ENCODE measurements around the gene SLC16A12.

- TF ChIP-seq, protein P1, sequence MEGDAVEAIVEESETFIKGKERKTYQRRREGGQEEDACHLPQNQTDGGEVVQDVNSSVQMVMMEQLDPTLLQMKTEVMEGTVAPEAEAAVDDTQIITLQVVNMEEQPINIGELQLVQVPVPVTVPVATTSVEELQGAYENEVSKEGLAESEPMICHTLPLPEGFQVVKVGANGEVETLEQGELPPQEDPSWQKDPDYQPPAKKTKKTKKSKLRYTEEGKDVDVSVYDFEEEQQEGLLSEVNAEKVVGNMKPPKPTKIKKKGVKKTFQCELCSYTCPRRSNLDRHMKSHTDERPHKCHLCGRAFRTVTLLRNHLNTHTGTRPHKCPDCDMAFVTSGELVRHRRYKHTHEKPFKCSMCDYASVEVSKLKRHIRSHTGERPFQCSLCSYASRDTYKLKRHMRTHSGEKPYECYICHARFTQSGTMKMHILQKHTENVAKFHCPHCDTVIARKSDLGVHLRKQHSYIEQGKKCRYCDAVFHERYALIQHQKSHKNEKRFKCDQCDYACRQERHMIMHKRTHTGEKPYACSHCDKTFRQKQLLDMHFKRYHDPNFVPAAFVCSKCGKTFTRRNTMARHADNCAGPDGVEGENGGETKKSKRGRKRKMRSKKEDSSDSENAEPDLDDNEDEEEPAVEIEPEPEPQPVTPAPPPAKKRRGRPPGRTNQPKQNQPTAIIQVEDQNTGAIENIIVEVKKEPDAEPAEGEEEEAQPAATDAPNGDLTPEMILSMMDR (conservative IDR thresholded peaks at IDR 0.05 in 1 of 2, IDR thresholded peaks at IDR 0.05 in 1 of 2; ENCODE audit: low read depth in 1 of 2, low read length in 2 of 2), result no peak
- no peak for TF ChIP-seq EZH2 (IDR thresholded peaks at IDR 0.05; ENCODE audit: low read length, missing control alignments)
Observed at GRCh38 chr10:89490596-89491335, 44.6 kb downstream of the SLC16A12 start.
